Activated effector memory CD4-positive, alpha-beta T cell treated with anti-CD3 and anti-CD28 coated beads, Interleukin-2, amount 50 U/mL, for 16 hours (primary cell): ENCODE measurements around the gene MAP2.
"Not testable (repeated sequence)": the region's sequence is repeated elsewhere in the genome, so short reads cannot be mapped to it uniquely, and the experiment has no call there.

Experiments
- DNase-seq: peaks from one replicate; pipeline ENCODE4 v3.0.0-alpha.2; 2020

The MAP2 gene

DNA sequence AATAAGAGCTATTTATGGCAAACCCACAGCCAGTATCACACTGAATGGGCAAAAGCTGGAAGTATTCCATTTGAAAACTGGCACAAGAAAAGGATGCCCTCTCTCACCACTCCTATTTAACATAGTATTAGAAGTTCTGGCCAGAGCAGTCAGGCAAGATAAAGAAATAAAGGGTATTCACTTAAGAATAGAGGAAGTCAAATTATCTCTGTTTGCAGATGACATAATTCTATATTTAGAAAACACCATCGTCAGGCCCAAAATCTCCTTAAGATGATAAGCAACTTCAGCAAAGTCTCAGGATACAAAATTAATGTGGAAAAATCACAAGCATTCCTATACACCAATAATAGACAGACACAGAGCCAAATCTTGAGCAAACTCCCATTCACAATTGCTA, 68.4 kb downstream of the MAP2 start:
- not testable (repeated sequence) for DNase-seq

DNA sequence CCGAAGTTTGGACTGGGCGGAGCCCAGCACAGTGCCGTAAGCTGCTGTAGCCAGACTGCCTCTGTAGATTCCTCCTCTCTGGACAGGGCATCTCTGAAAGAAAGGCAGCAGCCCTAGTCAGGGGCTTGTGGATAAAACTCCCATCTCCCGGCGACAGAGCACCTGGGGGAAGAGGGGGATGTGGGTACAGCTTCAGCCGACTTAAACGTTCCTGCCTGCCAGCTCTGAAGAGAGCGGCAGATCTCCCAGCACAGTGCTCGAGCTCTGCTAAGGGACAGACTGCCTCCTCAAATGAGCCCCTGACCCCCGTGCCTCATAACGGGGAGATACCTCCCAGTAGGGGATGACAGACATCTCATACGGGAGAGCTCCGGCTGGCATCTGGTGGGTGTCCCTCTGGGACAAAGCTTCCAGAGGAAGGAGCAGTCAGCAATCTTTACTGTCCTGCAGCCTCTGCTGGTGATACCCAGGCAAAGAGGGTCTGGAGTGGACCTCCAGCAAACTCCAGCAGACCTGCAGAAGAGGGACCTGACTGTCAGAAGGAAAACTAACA, 71.3 kb downstream of the MAP2 start:
- DNase-seq: peak; percentile 57

DNA sequence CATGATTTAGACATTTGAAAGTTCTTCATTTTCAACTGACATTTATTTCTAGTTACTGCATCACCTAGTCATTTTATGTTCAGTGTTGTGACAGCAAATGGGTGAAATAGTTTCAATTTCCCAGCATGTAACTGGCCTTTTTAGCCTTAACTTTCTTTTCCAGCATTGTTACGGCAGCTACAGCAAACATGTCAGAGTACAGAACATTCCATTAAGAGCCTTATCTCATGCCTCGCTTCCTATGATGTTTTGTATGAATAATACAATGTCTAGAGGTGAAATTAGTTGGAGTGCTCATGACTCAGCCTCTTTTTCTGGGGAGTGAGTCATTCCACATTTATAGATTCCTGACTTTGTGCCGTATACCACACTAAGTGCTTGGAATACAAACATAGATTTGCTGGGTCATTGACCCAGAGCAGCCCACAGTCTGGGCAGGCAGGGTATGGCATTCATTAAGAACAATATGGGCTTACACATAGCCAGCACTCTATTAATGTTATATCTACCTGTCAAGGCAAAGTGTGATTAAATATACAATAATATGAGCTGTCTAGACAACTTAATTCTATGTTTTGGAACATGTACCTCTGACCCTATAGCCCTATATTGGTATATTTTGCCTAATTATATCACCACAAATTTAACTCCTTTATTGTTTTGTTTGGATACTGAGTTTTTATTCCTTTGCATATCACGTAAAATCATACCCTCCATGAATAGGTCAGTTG, 72.2 kb downstream of the MAP2 start:
- no peak for DNase-seq

DNA sequence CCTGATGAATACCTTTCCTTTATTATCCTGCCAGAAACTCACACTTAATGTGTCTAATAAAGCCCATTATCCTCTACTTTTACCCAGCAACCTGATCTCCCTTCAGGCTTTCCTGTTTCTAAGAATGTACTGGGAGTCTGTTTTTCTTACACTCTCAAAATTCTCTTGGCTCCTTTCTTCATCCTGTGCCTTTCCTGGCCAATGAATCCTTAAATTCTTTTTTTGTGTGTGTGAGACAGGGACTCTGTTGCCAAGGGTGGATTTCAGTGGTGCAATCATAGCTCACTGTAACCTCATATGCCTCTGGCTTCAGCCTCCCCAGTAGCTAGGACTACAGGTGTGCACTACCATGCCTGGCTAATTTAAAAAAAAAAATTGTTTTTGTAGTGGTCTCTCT, 72.7 kb downstream of the MAP2 start:
- DNase-seq: no peak

DNA sequence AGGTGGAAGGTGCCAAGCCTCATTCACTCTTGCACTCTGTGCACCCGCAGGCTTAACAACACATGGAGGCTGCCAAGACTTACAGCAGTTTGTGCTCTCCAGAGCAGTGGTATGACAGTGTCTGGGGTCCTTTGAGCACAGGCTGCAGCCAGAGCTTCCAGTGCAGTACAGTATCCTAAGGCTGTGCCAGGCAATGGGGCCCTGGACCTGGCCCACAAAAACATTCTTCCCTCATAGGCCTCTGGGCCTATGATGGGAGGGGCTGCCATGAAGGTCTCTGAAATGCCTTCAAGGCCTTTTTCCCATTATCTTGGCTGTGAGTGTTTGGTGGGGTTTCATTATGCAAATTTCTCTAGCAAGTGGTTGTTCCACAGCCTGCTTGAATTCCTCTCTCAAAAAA, 74.8 kb downstream of the MAP2 start:
- DNase-seq: no peak

DNA sequence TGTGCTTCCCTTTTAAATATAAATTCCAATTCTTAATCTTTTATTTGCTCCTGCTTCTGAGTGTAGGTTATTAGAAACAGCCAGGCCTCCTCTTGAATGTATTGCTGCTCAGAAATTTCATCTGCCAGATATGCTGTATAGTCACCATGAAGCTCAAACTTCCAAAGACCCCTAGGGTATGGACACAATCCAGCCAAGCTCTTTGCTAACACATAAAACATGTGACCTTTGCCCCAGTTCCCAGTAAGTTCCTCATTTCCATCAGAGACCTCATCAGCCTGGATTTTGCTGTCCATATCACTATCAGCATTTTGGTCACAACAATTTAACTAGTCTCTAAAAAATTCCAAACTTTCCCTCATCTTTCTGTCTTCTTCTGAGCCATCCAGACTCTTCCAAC, 75.2 kb downstream of the MAP2 start:
- DNase-seq: no peak

DNA sequence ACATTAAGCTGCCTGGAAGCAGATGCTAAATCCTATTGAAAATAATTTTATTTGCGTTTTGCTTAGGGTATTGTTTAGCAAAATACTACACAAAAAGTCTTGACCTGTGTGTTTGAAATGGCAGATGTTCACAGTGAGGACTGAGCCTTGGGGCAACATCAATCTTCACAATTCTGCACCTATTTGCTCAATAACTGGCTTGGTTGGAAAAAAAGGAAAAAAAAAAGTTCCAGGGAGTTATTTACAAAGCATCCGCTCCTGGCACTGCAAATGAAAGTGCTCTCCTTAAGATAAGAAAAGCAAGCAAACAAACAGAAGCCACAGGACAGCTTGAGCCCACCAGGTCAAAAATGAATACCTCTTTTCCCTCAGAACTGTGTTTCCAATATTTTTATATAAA, 77.7 kb downstream of the MAP2 start:
- no peak for DNase-seq

DNA sequence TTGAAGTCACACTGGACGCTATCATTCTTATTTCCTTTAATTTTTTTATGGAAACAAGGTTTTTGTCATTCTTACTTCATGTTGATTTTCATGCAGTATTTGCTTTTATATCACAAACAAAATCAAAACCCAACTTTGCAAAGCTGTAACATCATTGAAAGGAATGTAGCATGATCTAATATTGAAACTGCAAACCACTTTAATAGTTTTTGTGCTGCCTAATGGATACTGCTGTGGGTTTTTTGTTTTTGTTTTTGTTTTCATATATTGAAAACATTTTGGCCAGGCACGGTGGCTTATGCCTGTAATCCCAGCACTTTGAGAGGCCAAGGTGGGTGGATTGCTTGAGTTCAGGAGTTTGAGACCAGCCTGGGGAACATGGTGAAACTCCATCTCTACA, 81.6 kb downstream of the MAP2 start:
- DNase-seq: no peak

DNA sequence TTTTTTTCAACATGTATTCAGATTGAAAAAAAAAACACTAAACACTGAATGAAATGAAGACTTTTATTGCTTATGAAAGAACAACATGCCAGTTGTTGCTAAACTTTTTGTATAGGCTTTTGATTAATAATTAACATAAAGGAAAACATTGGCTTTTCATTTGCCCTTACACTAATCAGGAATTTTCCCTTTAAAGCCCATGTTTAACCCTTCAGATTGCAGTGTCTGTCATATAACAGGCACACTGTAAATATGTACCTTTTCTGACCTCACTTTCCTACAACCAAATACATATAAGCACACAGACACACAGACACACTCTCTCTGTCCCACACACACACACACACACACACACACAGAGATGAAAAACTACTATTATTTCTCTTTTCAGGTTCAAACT, 84.4 kb downstream of the MAP2 start:
- DNase-seq: no peak

DNA sequence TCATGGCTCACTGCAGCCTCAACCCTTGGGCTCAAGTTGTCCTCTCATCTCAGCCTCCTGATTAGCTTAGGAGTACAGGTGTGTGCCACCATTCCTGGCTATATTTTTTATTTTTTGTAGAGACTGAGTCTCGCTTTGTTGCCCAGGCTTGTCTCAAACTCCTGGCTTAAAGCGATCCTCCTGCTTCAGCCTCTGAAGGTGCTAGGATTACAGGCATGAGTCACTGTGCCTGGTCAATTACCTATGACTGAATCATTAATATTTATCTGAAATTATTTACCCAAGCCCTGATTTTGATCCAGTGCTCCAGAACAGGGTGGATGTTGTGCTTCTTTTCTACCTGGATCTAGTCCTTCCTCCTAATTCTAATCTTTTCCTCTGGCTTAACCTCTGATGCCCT, 87.8 kb downstream of the MAP2 start:
- no peak for DNase-seq

DNA sequence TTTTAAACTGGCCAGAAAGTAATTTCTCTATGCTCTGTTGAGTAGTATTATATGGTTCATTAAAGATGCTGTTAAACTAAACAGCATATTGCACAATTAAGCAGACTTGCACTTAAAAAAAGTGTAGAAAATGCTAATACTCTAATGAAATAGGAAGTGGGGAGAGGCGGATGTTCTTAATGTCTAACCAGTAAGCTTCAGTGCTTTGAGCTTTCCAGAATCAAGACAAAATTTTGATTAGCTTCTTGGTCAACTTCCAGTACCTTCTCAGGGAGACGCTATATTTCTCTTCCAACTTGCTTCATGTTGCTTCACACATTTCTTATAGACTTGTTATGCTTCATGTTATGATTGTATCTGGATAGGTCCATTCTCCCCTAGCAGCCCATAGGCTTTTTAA, 89.1 kb downstream of the MAP2 start:
- DNase-seq: no peak

DNA sequence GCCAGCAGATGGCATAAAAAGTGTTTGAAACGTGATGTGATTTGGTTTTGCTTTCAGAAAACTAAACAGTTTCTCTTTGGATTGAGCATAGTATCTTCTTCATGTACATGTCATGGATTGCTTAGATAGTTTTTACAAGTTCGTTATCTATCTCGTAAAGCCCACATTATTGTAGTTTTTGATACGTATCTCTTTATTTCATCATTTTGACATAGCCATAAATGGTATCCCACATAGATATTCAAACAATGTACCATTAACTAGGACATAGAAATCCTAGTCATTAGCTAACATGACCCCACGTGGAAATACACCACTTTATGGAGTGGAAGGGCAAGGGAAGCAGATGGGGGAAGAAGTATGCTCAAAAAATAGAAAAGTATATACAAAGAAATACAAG, 93.6 kb downstream of the MAP2 start:
- no peak for DNase-seq

DNA sequence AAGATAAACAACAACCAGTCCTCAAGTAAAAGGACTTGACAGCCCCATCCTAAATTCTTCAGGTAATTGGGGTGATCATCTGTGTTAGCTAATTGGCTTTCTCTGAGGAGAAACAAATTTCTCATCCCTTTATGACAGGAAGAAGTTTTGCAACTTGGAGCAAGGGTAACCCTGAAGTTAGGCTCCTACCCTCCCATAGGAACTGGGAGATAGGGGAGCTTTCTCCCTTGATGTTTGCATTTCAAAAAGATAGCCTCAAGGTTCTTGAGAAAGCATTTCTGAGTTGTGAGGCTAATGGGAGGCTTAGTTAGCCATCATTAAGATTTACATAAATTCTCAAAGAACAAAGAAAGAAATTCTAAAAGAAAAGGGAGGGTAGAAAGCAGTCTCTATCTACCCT, 95.4 kb downstream of the MAP2 start:
- no peak for DNase-seq

DNA sequence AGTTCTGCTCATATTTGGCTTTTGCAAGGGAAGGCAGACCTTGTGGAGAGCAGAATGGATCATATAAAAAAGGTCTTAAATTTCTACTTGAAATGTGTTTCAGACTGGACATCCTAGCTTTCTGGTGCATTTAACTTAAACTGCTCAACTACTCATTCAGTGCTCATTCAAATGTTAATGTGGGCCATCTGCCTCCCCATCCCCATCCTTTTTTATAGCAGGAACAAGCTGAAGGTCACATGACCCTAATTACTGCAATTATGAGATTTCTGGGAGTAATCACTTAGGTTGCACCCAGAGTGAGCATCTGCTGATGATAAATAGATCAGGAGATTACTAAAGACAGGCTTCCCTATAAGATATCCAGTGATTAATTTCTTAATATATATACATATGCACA, 96.1 kb downstream of the MAP2 start:
- DNase-seq: no peak

DNA sequence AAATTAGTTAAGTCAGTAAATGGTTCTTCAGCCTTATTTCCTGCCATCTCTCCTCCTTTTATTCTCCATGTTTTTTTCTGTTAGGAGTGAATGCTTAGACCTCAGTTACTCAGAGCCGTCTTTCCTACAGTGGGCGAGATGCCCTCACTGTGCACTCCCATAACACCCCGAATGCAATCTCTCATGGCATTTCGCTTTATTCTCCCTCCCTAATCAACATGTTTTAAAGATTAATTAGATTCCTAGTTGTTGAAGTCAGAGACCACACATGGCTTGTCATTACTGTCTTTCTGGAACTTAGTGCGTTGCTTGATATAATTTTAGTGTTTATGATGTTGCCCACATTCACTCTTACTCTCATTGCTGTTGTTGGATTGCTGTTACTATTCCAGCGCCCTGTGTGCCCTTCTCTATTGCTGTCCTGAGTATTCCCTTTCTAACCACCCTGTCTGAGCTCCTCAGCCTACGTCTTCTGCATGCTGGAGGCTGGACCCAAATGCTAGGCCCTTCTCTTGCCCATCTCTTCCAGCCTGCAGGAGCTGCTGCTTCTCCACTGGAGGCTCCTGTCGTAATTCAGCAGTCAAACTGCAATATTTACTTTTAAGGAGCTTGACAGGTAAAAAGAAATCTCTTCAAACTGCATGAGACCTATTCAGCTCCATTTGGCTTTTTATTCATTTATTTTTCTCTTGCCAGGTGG, 99.3 kb downstream of the MAP2 start:
- no peak for DNase-seq

DNA sequence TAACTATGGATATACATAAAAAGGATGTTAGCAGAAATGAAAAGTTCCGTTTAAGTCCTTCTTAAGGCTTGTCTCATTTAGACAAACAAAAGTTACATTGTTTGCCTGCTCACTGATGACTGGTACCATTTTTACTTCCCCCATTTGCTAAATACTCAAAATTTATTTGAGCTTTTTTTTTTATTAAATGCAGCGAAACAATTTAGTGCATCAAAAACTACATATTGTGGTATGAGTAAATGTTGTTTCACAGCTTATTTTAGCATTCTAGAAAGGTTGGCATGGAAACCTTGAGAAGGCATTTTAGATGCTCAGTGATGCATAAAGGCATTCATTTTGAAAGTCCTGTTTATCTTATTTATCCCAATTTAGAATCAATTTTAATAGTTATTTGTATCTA, 100.0 kb downstream of the MAP2 start:
- DNase-seq: no peak

DNA sequence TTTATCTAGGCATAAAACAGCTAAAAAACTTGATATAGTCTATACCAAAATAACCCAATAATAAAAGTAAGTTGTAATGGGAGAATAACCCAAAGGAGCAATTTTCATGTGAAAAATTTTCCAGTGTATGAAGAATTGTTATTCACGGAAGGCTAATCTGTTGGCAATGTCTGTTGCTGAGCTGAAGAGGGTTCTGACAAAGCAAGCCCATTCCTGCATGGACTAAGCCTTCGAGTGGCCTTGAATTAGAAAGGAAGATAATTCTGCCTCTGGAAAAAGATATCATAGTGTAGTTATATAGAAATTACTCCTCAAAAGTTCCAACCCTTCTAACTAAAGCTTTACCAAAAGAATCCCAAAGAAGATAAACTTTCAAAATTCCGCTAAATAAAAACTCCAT, 101.5 kb downstream of the MAP2 start:
- DNase-seq: no peak

DNA sequence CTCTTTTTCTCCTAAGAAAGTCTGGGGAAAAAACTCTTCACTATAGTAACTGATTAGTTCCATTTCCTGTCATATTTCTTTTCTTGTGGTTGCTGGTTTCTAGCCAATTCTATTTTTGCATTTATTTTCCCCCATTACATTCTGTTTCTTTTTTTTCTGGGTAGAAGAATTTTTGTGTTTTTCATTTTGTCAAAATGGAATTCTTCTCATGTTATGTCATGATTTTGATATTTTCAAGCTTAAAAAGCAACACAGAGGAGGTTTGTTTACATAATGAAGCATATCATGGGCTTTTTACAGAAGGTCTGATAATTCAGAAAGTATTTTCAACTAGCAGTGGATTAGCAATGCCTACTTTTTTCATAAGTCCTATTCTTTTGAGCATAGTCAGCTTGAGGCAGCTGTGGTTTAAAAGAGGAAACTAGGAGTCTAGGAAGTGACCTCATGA, 102.0 kb downstream of the MAP2 start:
- DNase-seq: no peak

DNA sequence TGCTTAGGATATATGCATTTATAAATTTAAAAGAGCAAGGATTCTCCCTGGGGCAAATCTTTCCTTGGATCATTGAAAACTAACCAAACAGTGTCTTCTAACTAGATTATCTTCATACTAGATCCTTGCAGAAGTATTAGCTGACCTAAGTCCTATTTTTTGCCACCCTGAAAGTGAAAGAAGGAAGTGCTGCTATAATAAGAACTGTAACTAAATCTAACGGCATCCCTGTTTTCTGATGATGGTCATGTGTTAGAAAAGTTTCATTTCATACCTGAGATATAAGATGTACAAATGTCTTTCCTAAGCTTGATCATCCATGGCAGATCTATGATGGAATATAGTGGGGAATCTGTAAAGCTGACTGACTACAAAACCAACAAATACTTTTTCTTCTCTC, 102.7 kb downstream of the MAP2 start:
- no peak for DNase-seq

DNA sequence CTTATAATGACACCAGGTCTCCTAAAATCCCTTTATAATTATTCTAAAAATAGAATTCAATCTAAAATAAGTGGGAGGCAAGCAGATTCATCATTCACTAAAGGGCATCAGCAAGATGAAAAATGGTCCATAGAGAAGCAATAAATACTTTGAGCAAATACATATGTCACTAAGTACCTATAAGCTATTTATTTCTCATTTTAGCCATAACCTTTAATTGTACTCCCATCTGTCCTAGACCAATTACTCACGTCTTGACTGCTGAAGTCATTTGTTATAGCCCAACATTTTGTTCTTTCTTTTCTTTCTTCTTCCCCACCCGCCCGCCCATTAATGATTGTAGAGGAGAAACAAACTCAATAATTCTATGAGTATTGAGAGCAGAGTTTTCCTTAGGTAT, 105.7 kb downstream of the MAP2 start:
- DNase-seq: no peak

DNA sequence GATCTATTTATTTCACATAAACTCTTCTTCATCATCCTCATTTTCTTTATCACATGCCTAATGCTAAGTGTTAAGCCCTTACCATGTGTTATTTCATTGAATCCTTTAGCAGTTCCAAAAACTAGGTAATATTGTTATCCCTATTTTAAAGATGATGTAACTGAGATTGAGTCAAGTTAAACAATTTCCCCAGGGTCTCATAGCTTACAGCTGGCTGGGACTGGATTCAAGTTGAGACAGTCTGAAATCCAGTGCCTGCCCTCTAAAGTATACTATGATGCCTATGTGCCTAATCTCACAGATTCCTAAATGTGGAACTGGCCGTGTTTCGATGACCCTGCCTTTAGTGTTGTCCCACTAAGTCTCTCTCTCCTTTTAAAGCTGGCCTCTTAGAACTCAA, 108.5 kb downstream of the MAP2 start:
- no peak for DNase-seq

DNA sequence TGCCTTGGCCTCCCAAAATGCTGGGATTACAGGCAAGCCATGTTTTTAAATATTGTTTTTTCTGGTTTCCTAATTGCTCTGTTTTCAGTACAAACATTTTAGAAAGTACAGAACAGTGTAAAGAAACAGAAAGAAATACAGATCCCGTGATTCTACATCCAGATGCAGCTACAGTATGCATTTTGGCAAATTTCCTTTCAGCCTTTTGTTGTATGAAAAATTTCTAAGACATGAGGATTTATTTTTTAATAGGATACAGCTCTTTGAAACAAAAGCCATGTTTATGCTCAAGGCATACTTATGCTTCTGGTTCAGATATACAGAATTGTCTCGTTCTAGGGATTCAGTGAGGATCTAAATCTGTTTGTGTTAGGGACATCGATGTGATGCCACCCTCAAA, 109.5 kb downstream of the MAP2 start:
- DNase-seq: no peak

DNA sequence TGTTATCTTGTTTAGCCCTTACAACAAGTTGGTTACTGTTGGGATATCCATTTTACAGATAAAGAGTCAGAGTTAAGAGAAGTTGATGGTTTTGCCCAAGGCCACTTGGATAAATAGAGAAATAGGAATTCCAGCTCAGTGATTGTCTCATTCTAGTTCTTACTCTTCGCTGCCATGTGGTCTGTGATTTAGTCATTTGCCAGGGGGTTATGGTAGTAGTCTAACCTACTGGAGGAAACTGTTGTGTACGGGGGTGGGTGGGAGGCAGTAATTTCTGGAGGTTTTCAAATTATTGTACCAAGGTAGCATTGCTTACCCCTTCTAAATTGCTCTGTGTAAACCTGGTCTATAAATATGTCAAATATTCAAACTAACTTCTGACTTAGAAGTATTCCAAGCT, 110.4 kb downstream of the MAP2 start:
- DNase-seq: no peak

DNA sequence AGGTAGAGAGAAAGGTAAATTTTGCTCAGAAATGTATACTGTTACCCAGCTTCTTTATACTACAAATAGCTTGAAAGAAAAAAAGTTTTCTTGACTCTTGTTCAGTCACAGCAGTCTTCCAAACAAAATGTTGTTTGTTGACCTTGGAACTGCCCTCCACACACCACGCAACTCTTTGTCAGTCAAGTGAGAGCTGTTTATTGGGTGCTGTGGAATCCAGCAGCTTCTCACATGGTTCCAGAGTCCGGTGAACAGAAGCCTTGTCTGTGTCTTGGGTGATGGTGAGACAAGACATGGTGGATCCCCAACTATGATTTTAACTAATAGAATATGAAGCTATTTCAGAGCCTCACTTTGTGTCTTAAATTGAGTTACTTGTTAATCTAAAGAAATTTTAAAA, 112.5 kb downstream of the MAP2 start:
- DNase-seq: no peak

DNA sequence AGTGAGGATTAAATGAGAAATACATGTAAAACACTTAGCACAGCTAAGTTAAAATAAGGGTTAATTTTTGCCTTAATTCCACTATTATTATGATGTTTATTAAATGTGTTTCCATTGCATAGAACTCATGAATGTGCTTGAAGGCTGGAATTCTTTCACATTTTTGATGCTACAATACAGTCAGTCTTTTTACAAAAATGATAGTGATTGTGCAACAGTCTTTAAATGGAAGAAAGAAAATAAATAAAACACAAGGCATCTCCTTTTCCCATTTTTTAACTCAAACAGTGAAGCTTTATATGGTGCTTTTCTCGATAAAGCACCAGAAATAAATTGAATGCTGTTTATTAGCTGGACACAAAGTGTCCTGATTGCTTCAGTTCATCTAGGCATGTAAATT, 123.9 kb downstream of the MAP2 start:
- DNase-seq: no peak
